ENCODE results near the gene GGNBP2. TPM values are rescaled to one million over a fixed set of nuclear protein-coding genes. Genes with fewer than 3 reads are reported as not detected.

The GGNBP2 gene
- total RNA-seq, 2 donors from 2014 or later: 97.7 to 151 TPM

DNA sequence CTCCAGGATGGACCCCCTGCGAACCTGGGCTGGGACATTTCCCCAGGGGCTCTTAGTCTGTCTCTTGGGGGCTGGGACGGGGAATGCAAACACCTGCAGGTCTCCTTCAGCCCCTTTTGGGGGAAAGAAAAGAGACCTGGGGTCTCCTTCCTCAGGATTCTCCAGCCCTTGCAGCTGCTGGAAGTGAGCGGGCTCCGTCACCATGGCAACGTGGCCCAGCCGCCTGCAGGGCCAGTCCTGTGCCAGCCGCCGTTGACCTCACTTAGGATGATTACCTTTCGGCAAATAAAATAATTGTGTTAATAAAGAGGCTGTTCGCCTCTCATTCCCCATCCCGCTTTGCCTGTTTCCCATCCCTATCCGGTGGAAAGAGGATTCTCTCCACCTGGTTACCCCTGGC is 82.4 kb downstream of the GGNBP2 start:
- H3K9me3 Mint-ChIP-seq: no peaks in the 10 kb centered on the region
- DNase-seq (ENCODE audit: low spot score in 2 of 2): no peak
- no peaks in the 10 kb centered on the region for H3K36me3 Mint-ChIP-seq
- ATAC-seq: no peak
- H3K27ac Mint-ChIP-seq: no peak overlapping the region

DNA sequence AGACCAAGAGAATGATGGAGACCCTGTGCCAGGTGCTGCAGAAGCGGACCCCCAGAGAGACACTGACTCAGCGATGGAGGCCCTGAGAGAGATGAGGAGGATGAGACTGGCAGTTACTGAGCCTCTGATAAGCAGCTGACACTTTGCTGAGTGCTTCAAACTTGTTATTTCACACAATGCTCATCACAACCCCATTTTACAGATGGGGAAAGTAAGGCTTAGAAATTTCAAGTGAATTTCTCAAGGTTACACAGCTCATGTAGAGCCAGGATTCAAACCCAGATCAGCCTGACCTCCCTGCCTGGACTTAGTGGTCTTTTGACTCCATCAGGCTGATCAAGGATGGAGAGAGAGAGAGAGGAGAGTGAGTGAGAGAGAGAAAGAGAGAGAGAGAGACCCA is 83.9 kb downstream of the GGNBP2 start:
- ATAC-seq (no peak), DNase-seq (ENCODE audit: low spot score in 2 of 2) (no peak)
- no peak overlapping the region for H3K27ac Mint-ChIP-seq
- H3K9me3 Mint-ChIP-seq: no peaks in the 10 kb centered on the region
- H3K36me3 Mint-ChIP-seq: no peaks in the 10 kb centered on the region

DNA sequence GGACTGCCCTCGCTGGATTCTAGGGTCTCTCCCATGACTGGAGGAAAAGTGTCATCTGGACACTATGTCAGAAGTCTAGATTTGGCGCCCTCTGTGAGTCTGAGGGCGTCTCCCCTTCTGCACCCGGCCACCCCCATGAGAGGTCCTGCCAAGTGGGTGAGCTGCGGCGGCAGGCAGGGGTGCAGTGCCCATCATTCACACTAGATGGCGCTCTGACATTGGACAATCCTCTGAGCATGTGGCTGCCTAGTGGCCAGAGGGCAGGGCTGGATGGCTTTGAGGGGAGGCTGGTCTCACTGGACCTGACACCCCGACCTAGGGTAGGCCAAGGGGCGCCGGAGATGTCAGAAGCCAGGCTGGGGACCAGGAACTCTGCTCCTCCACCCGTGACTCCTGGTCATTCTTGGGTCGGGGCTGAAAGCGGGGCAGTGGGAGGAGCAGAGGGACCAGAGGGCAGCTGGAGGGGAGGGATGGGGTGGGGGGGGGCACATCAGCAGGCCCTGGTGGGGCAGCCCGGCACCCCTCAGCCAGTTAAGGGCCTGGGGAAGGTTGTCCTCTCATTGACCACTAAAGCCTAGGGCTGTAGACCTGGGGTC is 84.6 kb downstream of the GGNBP2 start:
- DNase-seq (ENCODE audit: low spot score in 2 of 2): peak; percentile 72 to 91
- H3K27ac Mint-ChIP-seq: no peak overlapping the region
- peak; percentile 93 to 94 for ATAC-seq
- H3K36me3 Mint-ChIP-seq: no peaks in the 10 kb centered on the region
- H3K9me3 Mint-ChIP-seq: no peaks in the 10 kb centered on the region

DNA sequence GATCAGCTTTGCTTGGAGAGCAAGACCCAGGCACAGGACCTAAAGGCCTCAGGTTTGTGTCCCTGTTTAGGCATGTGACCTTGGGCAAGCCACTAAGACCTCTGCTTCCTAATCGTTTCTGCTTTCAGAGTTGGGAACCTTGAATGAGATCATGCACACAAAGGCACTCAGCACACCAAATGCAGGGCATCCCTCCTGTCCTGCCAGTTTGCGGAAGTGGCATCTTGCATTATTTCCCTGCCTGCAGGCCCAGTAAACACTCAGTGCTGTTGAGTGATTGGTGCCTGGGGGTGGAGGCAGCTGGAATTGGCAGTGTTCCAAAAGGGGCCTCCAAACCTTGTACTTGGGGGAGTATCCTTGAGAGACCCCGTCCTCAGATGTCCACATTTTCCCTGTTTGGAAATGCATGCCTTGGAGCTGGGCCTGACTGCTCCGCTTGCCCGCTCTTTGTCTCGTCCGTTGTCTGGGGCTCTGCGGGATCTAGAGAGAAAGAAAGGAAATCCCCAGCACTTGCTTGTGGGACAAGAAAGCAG is 85.3 kb downstream of the GGNBP2 start:
- no peak for DNase-seq (ENCODE audit: low spot score in 2 of 2)
- Mint-ChIP-seq H3K27ac (peak overlapping the region in 1 of 2 donors; percentile 60), H3K36me3 (no peaks in the 10 kb centered on the region), H3K9me3 (no peaks in the 10 kb centered on the region)
- ATAC-seq: no peak

DNA sequence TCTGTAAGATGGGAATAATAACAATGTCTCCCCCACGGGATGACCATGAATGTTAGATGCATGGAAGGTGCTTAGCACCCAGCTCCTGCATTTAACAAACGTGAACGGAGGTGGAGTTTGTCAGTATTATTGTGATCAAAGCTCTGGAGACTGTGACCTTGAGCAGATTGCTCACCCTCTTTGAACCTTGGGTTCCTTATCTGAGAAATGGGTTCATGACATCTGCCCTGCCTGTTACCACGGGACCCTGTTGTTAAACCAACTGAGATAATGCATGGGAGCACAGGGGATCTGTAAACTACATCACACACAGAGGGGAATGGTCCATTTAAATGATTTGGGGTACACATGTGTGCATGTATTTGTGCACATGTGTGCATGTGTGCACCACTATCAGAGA is 86.3 kb downstream of the GGNBP2 start:
- ATAC-seq (no peak), DNase-seq (ENCODE audit: low spot score in 2 of 2) (no peak)
- H3K9me3 Mint-ChIP-seq: no peaks in the 10 kb centered on the region
- no peaks in the 10 kb centered on the region for H3K36me3 Mint-ChIP-seq
- H3K27ac Mint-ChIP-seq: no peak overlapping the region

DNA sequence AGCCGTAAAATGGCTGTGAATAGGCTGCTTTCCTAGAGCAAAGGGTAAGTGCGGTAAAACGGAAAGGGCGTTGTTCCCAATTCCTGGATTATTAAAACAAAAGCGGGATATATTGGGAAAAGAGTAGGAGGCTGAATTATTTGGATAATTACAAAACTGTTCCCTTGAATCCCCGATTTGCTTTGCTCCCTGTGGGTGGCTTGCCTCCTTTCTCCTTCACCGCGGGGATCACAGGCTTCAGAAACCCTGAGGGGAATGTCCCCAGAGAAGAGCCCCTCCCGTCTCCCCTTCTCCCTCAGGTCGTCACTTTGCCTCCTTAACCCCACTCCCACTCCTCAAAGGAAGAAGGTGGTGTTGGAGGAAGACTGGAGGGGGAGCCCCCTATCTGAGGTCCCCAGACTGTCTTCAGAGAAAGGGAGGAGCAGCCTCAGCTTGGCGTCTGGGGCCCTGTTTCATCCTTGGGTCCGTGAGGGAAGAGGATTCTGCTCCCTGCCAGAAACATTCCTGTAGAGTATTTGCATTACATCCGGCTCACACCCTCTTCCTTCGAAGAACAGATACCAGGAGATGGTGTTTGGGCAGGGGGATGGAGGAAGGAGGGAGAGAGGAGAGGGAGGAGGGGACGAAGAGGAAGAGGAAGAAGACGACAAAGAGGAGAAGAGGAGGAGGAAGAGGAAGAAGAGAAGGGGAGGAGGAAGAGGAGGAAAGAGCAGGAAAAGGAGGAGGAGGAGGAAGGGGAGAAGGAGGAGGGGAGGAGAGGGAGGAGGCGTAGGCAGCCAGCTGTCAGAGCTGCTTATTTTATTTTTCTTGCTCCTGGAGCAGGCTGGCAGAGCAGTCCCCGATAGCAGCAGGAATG is 88.4 kb downstream of the GGNBP2 start:
- Mint-ChIP-seq H3K36me3 (no peaks in the 10 kb centered on the region), H3K27ac (no peak overlapping the region), H3K9me3 (no peaks in the 10 kb centered on the region)
- DNase-seq (ENCODE audit: low spot score in 2 of 2) (no peak), ATAC-seq (no peak)

Other genes starting within 250 kb of the GGNBP2 start
- not detected for gene TBC1D3G, start 221.0 kb upstream of the GGNBP2 start, total RNA-seq
- gene TBC1D3H, start 156.5 kb upstream of the GGNBP2 start, total RNA-seq: not detected
- gene ZNHIT3, start 58.2 kb upstream of the GGNBP2 start, total RNA-seq: 10 to 100 TPM; 47.4 to 62.3 TPM
- 100 to 1,000 TPM; 153 to 170 TPM for gene MYO19, start 10.1 kb upstream of the GGNBP2 start, total RNA-seq
- 10 to 100 TPM in 1 of 2 donors, 1 to 10 TPM in 1; 7.7 to 11.6 TPM for gene PIGW, start 9.9 kb upstream of the GGNBP2 start, total RNA-seq
- 1 to 10 TPM; 8.9 to 9.6 TPM for gene DHRS11, start 47.0 kb downstream of the GGNBP2 start, total RNA-seq
- 10 to 100 TPM in 1 of 2 donors, 1 to 10 TPM in 1; 8.0 to 16.5 TPM for gene MRM1, start 56.7 kb downstream of the GGNBP2 start, total RNA-seq

Measured in activated naive CD4-positive, alpha-beta T cell treated with anti-CD3 and anti-CD28 coated beads, Interleukin-2, amount 50 U/mL, for 72 hours (primary cell).